Endothelial cell of umbilical vein (primary cell): ENCODE data around the gene GOLT1A. TPM values are rescaled to one million over a fixed set of nuclear protein-coding genes. Genes with fewer than 3 reads are reported as not detected.

ENCODE experiments used
- BruUV-seq: library from RNA; stranded (reverse); fragments of 400-500 nt; replicated peaks from 2 replicates; lab custom pipeline; 2021; lab: Mats Ljungman, UMichigan
- CTCF ChIA-PET: fragments of 300-600, 350-600 bp; sonication (Branson Sonifier 250); formaldehyde crosslinking; loops from one replicate; lab custom pipeline; 2021; ENCODE audit warnings: antibody characterized with exemption, inconsistent platforms; lab: Charles Lee
- POLR2A ChIA-PET: fragments of 300-600, 350-600 bp; sonication (Branson Sonifier 250); formaldehyde crosslinking; loops from one replicate; lab custom pipeline; 2021; ENCODE audit warnings: antibody characterized with exemption, inconsistent platforms; lab: Charles Lee
- DNase-seq: peaks from one replicate; pipeline ENCODE4 v3.0.0-alpha.2; 2011; ENCODE audit warnings: low read depth, low spot score
- FAIRE-seq: peaks from 2 replicates; lab custom pipeline; 2011; peaks lifted over from hg19 to GRCh38; lab: Jason Lieb, UNC
- H2AFZ ChIP-seq: 2 replicates; pipeline ENCODE4 v1.6.0; 2012; ENCODE audit warnings: low read depth, low read length, control low read depth, inconsistent platforms
- H3K27ac ChIP-seq: 2 replicates; pipeline ENCODE4 v1.5.1; 2011; ENCODE audit warnings: low read depth, mild to moderate bottlenecking, control low read depth, low read length, moderate library complexity; ENCODE audit not compliant: insufficient read depth
- H3K27me3 ChIP-seq, 2 experiments: 2 replicates each; pipeline versions ENCODE4 v1.6.0 to v1.6.1; 2011; ENCODE audit warnings: low read length in 2 of 2, mixed read lengths in 1 of 2; ENCODE audit not compliant: control insufficient read depth in 2 of 2, insufficient read depth in 2 of 2
- H3K36me3 ChIP-seq, 2 experiments: 2 replicates in 1 of 2; 3 replicates in 1 of 2; pipeline ENCODE4 v1.5.1; 2011; ENCODE audit warnings: low read length in 2 of 2, mild to moderate bottlenecking in 1 of 2, moderate library complexity in 1 of 2; ENCODE audit not compliant: control insufficient read depth in 2 of 2, insufficient read depth in 2 of 2; ENCODE audit errors: extremely low read depth in 1 of 2
- H3K4me1 ChIP-seq: 3 replicates; pipeline ENCODE4 v1.5.1; 2011; ENCODE audit warnings: mild to moderate bottlenecking, low read length; ENCODE audit not compliant: control insufficient read depth, insufficient read depth; ENCODE audit errors: extremely low read depth
- H3K4me2 ChIP-seq: 2 replicates; pipeline ENCODE4 v1.6.1; 2011; ENCODE audit warnings: low read length, control low read depth, mixed read lengths; ENCODE audit not compliant: insufficient read depth
- H3K4me3 ChIP-seq, 3 experiments: fragments of 200-600 bp in 1 of 3; sonication (generic), shearing (Covaris generic) in 1 of 3; replicated peaks in 1 of 3; 2 replicates each; pipeline ENCODE4 v1.5.1; 2011 to 2016; ENCODE audit warnings: control low read depth in 3 of 3, low read length in 3 of 3, mild to moderate bottlenecking in 2 of 3, inconsistent platforms in 1 of 3, low read depth in 1 of 3, moderate library complexity in 1 of 3; ENCODE audit not compliant: insufficient read depth in 1 of 3
- H3K79me2 ChIP-seq: 2 replicates; pipeline ENCODE4 v1.6.0; 2012; ENCODE audit warnings: low read length, inconsistent platforms; ENCODE audit not compliant: control insufficient read depth, insufficient read depth
- H3K9ac ChIP-seq: replicated peaks from 2 replicates; pipeline ENCODE3; 2011; ENCODE audit warnings: low read length, control low read depth; ENCODE audit not compliant: insufficient read depth; ENCODE audit errors: extremely low read depth
- H3K9me1 ChIP-seq: replicated peaks from 3 replicates; pipeline ENCODE4 v1.6.0; 2011; ENCODE audit warnings: mild to moderate bottlenecking, low read length; ENCODE audit not compliant: control insufficient read depth, insufficient read depth; ENCODE audit errors: extremely low read depth
- H3K9me3 ChIP-seq: replicated peaks from 2 replicates; pipeline ENCODE4 v1.5.1; 2012; ENCODE audit warnings: low read length, inconsistent platforms; ENCODE audit not compliant: control insufficient read depth, insufficient read depth
- H4K20me1 ChIP-seq: replicated peaks from 2 replicates; pipeline ENCODE3; 2011; ENCODE audit warnings: mild to moderate bottlenecking, low read length; ENCODE audit not compliant: control insufficient read depth, insufficient read depth; ENCODE audit errors: extremely low read depth
- GATA2 ChIP-seq: IDR thresholded peaks from 2 replicates; pipeline ENCODE4 v1.7.0; 2011; ENCODE audit warnings: low read depth, mild to moderate bottlenecking, moderate library complexity, mixed read lengths, low read length; ENCODE audit not compliant: insufficient read length, insufficient read depth
- MYC ChIP-seq: IDR thresholded peaks from one replicate; pipeline ENCODE4 v1.6.1; 2011; ENCODE audit warnings: mild to moderate bottlenecking, low read depth, low read length
- dilution Hi-C: fragments of 300-500 bp; cut with MboI; formaldehyde crosslinking; loops from one replicate; pipeline ENCODE4 v1.15.0; 2019; ENCODE audit warnings: low sequenced_read_pairs; ENCODE audit not compliant: extremely low pct_ligation_motif_present
- intact Hi-C: fragments of 100-400 bp; cut with micrococcal nuclease; formaldehyde crosslinking; loops from one replicate; pipeline ENCODE4 v1.10.0; 2022
- polyA plus RNA-seq, 4 experiments: library from polyadenylated mRNA; depleted of rRNA in 3 of 4; stranded (reverse) in 3 of 4; unstranded in 1 of 4; fragments of >200 nt; gene quantifications; 2 replicates each; pipeline versions ENCODE4 v1.2.1 to v1.2.3, GENCODE V29; 2011 to 2012; ENCODE audit warnings: missing spikeins in 1 of 4
- total RNA-seq: library from RNA; stranded (reverse); gene quantifications from 2 replicates; pipeline ENCODE4 v1.2.3, GENCODE V29; 2021
- TF ChIP-seq, protein P1 (sequence below), 2 donors: IDR thresholded peaks; 1 replicate in 1 of 2; 2 replicates in 1 of 2; pipeline ENCODE4 v1.5.1; 2011; ENCODE audit warnings: low read length in 2 of 2, mild to moderate bottlenecking in 2 of 2, moderate library complexity in 2 of 2, control low read depth in 1 of 2, inconsistent platforms in 1 of 2, low read depth in 1 of 2; ENCODE audit not compliant: insufficient read depth in 1 of 2; ENCODE audit errors: extremely low read depth in 1 of 2

Gene GOLT1A
- total and polyA plus RNA-seq, 2 donors (not counting 3 experiments of a cell fraction or from before 2014, with no cell fraction given): not detected

DNA sequence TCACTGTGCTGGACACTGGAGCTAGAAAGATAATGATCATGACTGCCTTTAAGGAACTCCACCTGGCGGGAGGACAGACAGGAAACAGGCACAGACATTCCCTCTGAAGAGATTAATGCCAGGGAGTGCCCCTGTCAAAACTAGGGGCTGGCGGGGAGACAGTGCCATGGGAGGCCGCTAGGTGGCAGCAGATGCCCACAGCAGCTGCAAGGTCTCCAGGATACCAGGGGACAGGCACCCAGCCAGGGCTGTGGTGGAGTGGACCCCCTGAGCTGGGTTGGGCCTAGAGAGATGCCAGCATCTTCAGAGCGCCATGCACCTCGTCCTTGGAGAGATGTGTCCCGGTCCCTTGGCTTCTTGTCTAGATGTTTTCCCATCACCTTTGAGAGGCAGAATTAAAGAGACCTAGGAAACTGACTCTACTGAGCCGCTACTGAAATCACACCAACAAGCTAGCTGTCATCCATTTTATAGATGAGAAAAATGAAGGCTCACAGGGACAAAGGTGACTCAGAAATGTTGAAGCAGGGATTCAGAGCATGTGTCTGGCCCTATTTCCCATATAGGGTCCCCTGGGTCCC is 51.2 kb downstream of the GOLT1A start:
- Histone ChIP-seq H3K4me3 (no peak overlapping the region), H3K27ac (no peak overlapping the region), H3K36me3 (no peaks in the 10 kb centered on the region), H2AFZ (peak overlapping the region; percentile 3), H3K9ac (no peak overlapping the region), H3K9me1 (no peaks in the 10 kb centered on the region), H4K20me1 (no peaks in the 10 kb centered on the region), H3K4me2 (no peak overlapping the region), H3K9me3 (no peaks in the 10 kb centered on the region), H3K4me1 (peaks cover 3% of the 10 kb centered on the region), H3K79me2 (no peaks in the 10 kb centered on the region), H3K27me3 (peaks cover 0 to 2% of the 10 kb centered on the region in 2 experiments)
- CTCF ChIA-PET: interaction anchor here (0.6 to 26.7 kb wide), 36 partner anchors 8 to 645 kb away, joined by 3 to 770 read pairs (median 6); partner anchors contain the start of genes ETNK2, GOLT1A and PLEKHA6
- dilution Hi-C loops: loop anchor here (25.0 kb wide), 1 partner anchor 175 kb away; no protein-coding TSS in a partner anchor
- POLR2A ChIA-PET: interaction anchor here (0.7 to 1.0 kb wide), 2 partner anchors 13 to 44 kb away, joined by 3 read pairs; no protein-coding TSS in a partner anchor
- DNase-seq: peak; percentile 68
- no peak for TF ChIP-seq GATA2
- TF ChIP-seq, protein P1, sequence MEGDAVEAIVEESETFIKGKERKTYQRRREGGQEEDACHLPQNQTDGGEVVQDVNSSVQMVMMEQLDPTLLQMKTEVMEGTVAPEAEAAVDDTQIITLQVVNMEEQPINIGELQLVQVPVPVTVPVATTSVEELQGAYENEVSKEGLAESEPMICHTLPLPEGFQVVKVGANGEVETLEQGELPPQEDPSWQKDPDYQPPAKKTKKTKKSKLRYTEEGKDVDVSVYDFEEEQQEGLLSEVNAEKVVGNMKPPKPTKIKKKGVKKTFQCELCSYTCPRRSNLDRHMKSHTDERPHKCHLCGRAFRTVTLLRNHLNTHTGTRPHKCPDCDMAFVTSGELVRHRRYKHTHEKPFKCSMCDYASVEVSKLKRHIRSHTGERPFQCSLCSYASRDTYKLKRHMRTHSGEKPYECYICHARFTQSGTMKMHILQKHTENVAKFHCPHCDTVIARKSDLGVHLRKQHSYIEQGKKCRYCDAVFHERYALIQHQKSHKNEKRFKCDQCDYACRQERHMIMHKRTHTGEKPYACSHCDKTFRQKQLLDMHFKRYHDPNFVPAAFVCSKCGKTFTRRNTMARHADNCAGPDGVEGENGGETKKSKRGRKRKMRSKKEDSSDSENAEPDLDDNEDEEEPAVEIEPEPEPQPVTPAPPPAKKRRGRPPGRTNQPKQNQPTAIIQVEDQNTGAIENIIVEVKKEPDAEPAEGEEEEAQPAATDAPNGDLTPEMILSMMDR (IDR thresholded peaks at IDR 0.05; ENCODE audit: extremely low read depth in 1 of 2, insufficient read depth in 1 of 2, low read depth in 1 of 2, low read length in 2 of 2): peak; percentile 98
- no peak for TF ChIP-seq MYC
- peak; percentile 96 for FAIRE-seq
- intact Hi-C loops: loop anchor here (1.0 to 2.0 kb wide), 7 partner anchors 36 to 341 kb away; partner anchors contain the start of gene SNRPE
- no TSS peak for BruUV-seq
